HCT116 (cell line): ENCODE measurements around the gene ACSL3.

Experiments used
- EZH2 ChIP-seq: fragments of 200-600 bp; sonication (generic); IDR thresholded peaks from 2 replicates; pipeline ENCODE4 v1.6.1; 2017; ENCODE audit warnings: antibody characterized with exemption, mixed run types
- EZH2phosphoT487 ChIP-seq: fragments of 200-600 bp; IDR thresholded peaks from 2 replicates; pipeline ENCODE4 v1.6.1; 2018; ENCODE audit warnings: antibody characterized with exemption, borderline replicate concordance
- JUND ChIP-seq: IDR thresholded peaks from 2 replicates; pipeline ENCODE4 v1.6.1; 2012
- POLR2A ChIP-seq: IDR thresholded peaks from 2 replicates; pipeline ENCODE4 v1.7.0; 2011; ENCODE audit warnings: borderline replicate concordance; ENCODE audit not compliant: insufficient read depth, insufficient read length; ENCODE audit errors: extremely low read depth
- POLR2AphosphoS5 ChIP-seq: IDR thresholded peaks from 2 replicates; pipeline ENCODE4 v1.6.1; 2011; ENCODE audit warnings: mild to moderate bottlenecking, low read depth, low read length, moderate library complexity
- SIN3A ChIP-seq: IDR thresholded peaks from 2 replicates; pipeline ENCODE4 v1.6.1; 2012; ENCODE audit warnings: low read depth
- SRF ChIP-seq: IDR thresholded peaks from 2 replicates; pipeline ENCODE4 v1.6.1; 2012; ENCODE audit warnings: low read depth
- TCF7L2 ChIP-seq: IDR thresholded peaks from 2 replicates; pipeline ENCODE4 v1.7.0; 2011; ENCODE audit warnings: borderline replicate concordance, inconsistent platforms; ENCODE audit not compliant: insufficient read depth, insufficient read length; ENCODE audit errors: extremely low read depth
- YY1 ChIP-seq: IDR thresholded peaks from 2 replicates; pipeline ENCODE4 v1.6.1; 2011; ENCODE audit warnings: low read length, low read depth, moderate library complexity, mild to moderate bottlenecking; ENCODE audit not compliant: insufficient replicate concordance; ENCODE audit errors: extremely low read depth
- ZNF274 ChIP-seq: fragments of 200-500 bp; sonication (Bioruptor generic); IDR thresholded peaks from 2 replicates; pipeline ENCODE4 v1.6.1; 2014; ENCODE audit warnings: mild to moderate bottlenecking, low read depth, low read length, inconsistent platforms
- TF ChIP-seq, protein P1 (sequence below), 3 experiments: fragments of 200-600 bp in 1 of 3; sonication (generic) in 1 of 3; IDR thresholded peaks in 2 of 3; conservative IDR thresholded peaks in 1 of 3; 2 replicates each; pipeline ENCODE4 v1.5.1; 2012 to 2017; ENCODE audit warnings: low read depth in 2 of 3, low read length in 2 of 3, antibody characterized with exemption in 1 of 3, borderline replicate concordance in 1 of 3, control low read depth in 1 of 3, mild to moderate bottlenecking in 1 of 3, mixed read lengths in 1 of 3, mixed run types in 1 of 3, moderate library complexity in 1 of 3; ENCODE audit not compliant: insufficient read depth in 1 of 3
- TF ChIP-seq, protein P2 (sequence below): IDR thresholded peaks from 2 replicates; pipeline ENCODE4 v1.6.1; 2012
- TF ChIP-seq, protein P3 (sequence below): IDR thresholded peaks from 2 replicates; pipeline ENCODE4 v1.6.1; 2011; ENCODE audit warnings: mild to moderate bottlenecking, low read length, moderate library complexity; ENCODE audit not compliant: insufficient replicate concordance; ENCODE audit errors: extremely low read depth

DNA sequence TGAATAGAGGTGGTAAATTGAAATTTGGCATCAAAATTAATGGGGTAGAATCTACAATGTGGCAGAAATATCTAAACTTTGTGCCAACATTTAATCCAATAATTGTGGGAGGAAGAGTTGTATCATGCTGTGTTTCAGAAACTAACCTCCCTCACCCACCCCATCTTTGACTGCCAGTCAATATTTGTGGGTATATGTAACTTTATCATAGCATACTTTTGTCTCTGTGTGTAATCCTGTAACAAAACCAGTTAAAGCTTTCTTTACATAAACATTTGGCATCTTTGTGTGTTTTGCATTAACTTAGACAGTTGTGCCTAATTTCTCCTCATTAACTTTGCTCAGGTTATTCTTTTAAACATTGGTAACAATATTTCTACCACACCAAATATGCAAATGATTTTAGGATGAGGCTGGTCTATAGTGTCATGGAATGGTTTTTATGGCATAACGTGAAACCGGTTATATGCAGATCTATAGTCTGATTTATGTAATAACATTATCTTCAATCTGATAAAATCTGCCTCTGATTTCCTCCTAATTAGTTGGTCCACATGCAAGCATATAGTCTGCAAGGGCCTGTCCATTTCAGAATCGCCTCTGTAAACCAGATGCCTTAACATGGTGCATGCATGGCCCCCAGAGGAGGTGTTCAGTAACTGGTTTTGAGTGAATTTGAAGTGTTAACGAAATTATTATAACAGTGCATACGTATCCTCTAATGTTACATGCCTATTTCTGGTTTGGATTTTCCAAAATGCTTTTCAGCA is 84.3 kb downstream of the ACSL3 start:
- TF ChIP-seq POLR2A = no peak
- TF ChIP-seq, protein P1, sequence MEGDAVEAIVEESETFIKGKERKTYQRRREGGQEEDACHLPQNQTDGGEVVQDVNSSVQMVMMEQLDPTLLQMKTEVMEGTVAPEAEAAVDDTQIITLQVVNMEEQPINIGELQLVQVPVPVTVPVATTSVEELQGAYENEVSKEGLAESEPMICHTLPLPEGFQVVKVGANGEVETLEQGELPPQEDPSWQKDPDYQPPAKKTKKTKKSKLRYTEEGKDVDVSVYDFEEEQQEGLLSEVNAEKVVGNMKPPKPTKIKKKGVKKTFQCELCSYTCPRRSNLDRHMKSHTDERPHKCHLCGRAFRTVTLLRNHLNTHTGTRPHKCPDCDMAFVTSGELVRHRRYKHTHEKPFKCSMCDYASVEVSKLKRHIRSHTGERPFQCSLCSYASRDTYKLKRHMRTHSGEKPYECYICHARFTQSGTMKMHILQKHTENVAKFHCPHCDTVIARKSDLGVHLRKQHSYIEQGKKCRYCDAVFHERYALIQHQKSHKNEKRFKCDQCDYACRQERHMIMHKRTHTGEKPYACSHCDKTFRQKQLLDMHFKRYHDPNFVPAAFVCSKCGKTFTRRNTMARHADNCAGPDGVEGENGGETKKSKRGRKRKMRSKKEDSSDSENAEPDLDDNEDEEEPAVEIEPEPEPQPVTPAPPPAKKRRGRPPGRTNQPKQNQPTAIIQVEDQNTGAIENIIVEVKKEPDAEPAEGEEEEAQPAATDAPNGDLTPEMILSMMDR (IDR thresholded peaks at IDR 0.05 in 2 of 3, conservative IDR thresholded peaks at IDR 0.05 in 1 of 3; ENCODE audit: borderline replicate concordance in 1 of 3, insufficient read depth in 1 of 3, low read depth in 2 of 3, low read length in 2 of 3) = no peak
- TF ChIP-seq EZH2 = no peak
- TF ChIP-seq SIN3A = no peak
- no peak for TF ChIP-seq ZNF274
- no peak for TF ChIP-seq YY1
- TF ChIP-seq JUND = no peak
- no peak for TF ChIP-seq EZH2phosphoT487
- TF ChIP-seq, protein P2, sequence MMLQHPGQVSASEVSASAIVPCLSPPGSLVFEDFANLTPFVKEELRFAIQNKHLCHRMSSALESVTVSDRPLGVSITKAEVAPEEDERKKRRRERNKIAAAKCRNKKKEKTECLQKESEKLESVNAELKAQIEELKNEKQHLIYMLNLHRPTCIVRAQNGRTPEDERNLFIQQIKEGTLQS = no peak
- TF ChIP-seq POLR2AphosphoS5 = no peak
- no peak for TF ChIP-seq TCF7L2
- TF ChIP-seq, protein P3, sequence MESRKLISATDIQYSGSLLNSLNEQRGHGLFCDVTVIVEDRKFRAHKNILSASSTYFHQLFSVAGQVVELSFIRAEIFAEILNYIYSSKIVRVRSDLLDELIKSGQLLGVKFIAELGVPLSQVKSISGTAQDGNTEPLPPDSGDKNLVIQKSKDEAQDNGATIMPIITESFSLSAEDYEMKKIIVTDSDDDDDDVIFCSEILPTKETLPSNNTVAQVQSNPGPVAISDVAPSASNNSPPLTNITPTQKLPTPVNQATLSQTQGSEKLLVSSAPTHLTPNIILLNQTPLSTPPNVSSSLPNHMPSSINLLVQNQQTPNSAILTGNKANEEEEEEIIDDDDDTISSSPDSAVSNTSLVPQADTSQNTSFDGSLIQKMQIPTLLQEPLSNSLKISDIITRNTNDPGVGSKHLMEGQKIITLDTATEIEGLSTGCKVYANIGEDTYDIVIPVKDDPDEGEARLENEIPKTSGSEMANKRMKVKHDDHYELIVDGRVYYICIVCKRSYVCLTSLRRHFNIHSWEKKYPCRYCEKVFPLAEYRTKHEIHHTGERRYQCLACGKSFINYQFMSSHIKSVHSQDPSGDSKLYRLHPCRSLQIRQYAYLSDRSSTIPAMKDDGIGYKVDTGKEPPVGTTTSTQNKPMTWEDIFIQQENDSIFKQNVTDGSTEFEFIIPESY = no peak
- no peak for TF ChIP-seq SRF
